DND-41 (cell line): Measurements from ENCODE around the gene FBXW8.

Experiments
- EZH2 ChIP-seq: IDR thresholded peaks from 3 replicates; pipeline ENCODE4 v1.6.1; 2012; ENCODE audit warnings: borderline replicate concordance, low read depth, mild to moderate bottlenecking, moderate library complexity, low read length, inconsistent platforms; ENCODE audit not compliant: severe bottlenecking
- TF ChIP-seq, protein P1 (sequence below): IDR thresholded peaks from 2 replicates; pipeline ENCODE4 v1.5.1; 2012; ENCODE audit warnings: borderline replicate concordance, low read length, moderate library complexity, mild to moderate bottlenecking; ENCODE audit not compliant: poor library complexity, severe bottlenecking; ENCODE audit errors: extremely low read depth

DNA sequence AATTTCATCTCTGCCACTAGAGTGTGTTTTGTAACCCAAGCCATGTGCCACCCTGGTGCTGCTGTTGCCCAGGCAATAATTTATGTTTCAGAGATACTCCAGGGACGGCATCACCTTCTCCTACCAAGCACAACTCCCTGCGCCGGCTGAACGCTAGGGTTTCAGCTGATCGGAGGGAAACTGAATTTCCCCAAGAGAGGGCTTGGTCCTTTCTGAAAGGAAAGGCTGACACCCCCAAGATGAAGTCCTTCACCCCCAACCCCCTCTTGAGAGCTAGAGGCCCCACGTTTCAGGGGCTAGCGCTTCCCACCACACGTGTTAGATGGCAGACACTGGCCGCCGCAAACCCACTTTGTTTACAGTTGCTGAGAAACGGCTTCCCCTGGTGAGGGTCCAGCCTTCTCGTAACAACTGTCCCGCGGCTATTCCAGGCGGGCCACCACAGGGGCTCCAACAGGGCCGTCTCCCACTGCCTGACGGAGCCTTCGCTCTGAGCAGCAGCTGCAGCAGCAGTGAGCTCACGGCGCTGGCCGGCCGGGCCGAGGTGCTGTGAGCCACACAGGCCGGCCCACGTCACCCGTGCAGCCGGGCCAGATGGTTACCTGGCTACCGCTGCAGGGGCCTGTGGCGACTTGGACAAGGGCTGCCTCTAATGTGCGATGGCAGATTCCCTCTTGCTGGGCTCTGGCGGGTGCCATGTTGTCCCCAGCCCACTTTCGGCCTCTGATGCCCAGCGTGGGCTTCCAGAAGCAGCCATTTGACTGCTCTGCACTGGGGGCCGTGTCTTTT is 122.0 kb downstream of the FBXW8 start:
- TF ChIP-seq EZH2: no peak
- TF ChIP-seq, protein P1, sequence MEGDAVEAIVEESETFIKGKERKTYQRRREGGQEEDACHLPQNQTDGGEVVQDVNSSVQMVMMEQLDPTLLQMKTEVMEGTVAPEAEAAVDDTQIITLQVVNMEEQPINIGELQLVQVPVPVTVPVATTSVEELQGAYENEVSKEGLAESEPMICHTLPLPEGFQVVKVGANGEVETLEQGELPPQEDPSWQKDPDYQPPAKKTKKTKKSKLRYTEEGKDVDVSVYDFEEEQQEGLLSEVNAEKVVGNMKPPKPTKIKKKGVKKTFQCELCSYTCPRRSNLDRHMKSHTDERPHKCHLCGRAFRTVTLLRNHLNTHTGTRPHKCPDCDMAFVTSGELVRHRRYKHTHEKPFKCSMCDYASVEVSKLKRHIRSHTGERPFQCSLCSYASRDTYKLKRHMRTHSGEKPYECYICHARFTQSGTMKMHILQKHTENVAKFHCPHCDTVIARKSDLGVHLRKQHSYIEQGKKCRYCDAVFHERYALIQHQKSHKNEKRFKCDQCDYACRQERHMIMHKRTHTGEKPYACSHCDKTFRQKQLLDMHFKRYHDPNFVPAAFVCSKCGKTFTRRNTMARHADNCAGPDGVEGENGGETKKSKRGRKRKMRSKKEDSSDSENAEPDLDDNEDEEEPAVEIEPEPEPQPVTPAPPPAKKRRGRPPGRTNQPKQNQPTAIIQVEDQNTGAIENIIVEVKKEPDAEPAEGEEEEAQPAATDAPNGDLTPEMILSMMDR: no peak
